Epithelial cell of proximal tubule (primary cell): Measurements from ENCODE around the gene DST. TPM values are rescaled to one million over a fixed set of nuclear protein-coding genes. Genes with fewer than 3 reads are reported as not detected.
"Not testable (repeated sequence)": the region's sequence is repeated elsewhere in the genome, so short reads cannot be mapped to it uniquely, and the experiment has no call there.

Experiments
- DNase-seq: peaks from one replicate; pipeline ENCODE4 v3.0.0-alpha.2; 2011; ENCODE audit warnings: low read depth
- H3K4me3 ChIP-seq: 2 replicates; pipeline ENCODE4 v1.5.1; 2011; ENCODE audit warnings: low read depth, mild to moderate bottlenecking, low read length
- total RNA-seq: library from RNA; depleted of rRNA; stranded (reverse); fragments of >200 nt; gene quantifications from 2 replicates; pipeline ENCODE4 v1.2.3, GENCODE V29; 2015
- TF ChIP-seq, protein P1 (sequence below): conservative IDR thresholded peaks from 2 replicates; pipeline ENCODE4 v1.5.1; 2012; ENCODE audit warnings: low read depth, mild to moderate bottlenecking, low read length

The DST gene
- total RNA-seq, 1 donor from 2014 or later = 97.7 TPM

DNA sequence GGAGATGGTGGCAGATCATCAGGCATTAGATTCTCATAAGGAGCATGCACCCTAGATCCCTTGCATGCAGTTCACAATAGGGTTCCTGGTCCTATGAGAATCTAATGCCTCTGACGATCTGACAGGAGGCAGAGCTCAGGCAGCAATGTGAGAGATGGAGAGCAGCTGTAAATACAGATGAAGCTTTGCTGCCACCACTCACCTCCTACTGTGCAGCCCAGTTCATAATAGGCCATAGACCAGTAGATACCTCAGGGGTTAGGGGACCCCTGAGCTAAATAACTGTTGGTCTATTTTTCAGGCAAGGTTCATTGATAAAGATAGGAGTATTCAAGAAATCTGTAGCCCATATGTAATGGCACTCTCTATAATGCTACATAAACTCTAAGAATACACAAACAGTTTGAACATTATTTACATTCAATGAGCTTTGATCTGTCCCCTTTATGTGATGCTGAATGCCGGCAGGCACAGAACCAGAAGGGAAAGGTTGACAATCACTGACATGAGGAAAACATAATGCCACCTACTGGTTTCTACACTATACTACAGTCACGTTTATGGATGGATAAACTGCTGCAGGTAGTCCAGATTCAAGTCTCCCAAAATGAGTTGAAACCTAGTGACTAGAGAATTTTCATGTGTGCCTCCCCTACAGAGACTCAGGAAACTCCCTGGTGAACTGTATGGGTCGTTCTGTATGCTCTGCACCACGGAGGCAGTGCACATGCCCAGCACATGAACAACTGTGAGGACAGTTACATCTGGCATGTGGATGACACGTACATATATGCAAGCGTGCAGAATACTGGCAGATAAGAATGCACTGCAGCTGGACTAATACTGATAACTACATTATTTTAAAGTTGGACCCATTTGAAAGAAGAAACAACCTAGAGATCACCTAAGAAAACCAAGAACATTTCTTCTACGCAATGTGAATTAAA is 72.0 kb downstream of the DST start:
- TF ChIP-seq, protein P1, sequence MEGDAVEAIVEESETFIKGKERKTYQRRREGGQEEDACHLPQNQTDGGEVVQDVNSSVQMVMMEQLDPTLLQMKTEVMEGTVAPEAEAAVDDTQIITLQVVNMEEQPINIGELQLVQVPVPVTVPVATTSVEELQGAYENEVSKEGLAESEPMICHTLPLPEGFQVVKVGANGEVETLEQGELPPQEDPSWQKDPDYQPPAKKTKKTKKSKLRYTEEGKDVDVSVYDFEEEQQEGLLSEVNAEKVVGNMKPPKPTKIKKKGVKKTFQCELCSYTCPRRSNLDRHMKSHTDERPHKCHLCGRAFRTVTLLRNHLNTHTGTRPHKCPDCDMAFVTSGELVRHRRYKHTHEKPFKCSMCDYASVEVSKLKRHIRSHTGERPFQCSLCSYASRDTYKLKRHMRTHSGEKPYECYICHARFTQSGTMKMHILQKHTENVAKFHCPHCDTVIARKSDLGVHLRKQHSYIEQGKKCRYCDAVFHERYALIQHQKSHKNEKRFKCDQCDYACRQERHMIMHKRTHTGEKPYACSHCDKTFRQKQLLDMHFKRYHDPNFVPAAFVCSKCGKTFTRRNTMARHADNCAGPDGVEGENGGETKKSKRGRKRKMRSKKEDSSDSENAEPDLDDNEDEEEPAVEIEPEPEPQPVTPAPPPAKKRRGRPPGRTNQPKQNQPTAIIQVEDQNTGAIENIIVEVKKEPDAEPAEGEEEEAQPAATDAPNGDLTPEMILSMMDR = peak; percentile 71
- DNase-seq = no peak
- no peak overlapping the region for H3K4me3 ChIP-seq

DNA sequence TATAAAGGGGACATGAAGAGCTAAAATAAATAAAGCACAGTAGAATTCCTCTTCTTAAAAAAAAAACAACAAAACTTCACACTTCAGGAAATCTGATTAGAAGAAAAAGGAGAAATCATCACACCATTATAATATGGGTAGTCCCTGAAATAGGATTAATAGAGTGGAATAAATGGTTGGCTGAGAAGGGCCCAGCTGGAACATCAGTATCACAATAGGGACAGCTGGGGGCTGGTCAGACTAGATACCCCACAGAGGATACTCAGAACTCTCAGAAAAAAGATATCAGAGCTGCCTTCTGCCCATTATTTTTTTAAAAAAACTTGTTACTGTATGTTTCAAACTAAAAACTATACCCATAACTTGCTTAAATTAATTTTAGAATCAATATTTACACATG is 75.2 kb downstream of the DST start:
- no peak for DNase-seq
- TF ChIP-seq, protein P1 = no peak
- no peak overlapping the region for H3K4me3 ChIP-seq

GRCh38 chr6:56562730-56563129 is 80.0 kb downstream of the DST start:
- DNase-seq, H3K4me3 ChIP-seq: not testable (repeated sequence)

DNA sequence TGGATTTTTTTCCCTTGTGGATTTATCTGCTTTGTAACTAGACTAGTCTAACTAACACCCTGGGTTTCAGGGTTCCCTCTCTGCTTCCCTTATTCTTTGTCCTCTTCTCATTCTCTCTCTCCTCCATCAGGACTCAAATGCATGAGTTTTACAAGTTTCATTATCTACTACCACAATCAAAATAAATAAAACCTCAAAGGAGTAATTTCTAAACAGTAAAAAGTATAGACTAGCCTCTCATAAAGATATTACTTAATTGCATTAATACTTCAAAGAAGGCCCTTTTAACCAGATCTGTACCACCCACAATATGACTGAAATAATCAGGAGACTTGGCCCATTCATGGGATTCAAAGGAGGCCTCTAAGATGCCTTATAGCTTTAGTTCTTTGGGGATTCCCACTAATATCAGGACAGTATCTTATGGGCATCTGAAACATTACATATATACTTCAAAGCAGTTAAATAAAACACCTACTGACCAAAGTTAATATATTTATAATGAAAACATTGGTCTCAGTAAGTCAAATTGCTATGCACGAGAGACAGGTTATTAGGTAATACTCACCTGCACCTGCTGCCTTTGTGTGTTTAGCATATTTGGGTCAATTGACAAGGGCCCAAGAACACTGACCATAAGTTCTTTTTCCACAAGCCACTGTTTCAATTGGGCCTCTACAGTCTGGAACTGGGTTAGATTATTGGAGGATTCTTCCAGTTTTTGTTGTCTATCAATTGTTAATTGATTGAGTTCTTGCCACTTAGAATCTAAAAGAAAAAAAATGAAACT is 85.7 kb downstream of the DST start:
- H3K4me3 ChIP-seq = no peak overlapping the region
- no peak for DNase-seq
- TF ChIP-seq, protein P1 = no peak

DNA sequence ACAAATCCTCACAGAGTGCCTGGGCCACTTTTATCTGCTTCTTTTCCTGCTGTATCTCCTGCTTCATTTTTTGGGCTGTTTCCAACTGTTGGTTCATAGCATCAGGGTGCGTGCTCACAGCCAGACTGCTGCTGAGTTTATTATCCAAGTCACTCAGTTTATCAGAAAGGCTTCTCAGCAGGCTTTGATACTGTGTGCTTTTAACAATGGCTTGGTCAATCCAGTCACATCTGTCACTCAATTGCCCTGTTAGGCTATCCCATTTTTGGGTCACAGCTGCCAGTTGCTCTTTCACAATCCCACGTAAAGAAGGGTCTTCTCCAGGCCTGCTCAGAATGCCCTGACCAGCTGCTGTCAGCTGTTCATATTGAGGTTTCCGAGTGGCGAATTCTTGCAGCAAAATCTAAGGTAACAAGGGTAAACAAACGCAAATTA is 87.2 kb downstream of the DST start:
- no peak for DNase-seq
- TF ChIP-seq, protein P1 = no peak
- H3K4me3 ChIP-seq = no peak overlapping the region

DNA sequence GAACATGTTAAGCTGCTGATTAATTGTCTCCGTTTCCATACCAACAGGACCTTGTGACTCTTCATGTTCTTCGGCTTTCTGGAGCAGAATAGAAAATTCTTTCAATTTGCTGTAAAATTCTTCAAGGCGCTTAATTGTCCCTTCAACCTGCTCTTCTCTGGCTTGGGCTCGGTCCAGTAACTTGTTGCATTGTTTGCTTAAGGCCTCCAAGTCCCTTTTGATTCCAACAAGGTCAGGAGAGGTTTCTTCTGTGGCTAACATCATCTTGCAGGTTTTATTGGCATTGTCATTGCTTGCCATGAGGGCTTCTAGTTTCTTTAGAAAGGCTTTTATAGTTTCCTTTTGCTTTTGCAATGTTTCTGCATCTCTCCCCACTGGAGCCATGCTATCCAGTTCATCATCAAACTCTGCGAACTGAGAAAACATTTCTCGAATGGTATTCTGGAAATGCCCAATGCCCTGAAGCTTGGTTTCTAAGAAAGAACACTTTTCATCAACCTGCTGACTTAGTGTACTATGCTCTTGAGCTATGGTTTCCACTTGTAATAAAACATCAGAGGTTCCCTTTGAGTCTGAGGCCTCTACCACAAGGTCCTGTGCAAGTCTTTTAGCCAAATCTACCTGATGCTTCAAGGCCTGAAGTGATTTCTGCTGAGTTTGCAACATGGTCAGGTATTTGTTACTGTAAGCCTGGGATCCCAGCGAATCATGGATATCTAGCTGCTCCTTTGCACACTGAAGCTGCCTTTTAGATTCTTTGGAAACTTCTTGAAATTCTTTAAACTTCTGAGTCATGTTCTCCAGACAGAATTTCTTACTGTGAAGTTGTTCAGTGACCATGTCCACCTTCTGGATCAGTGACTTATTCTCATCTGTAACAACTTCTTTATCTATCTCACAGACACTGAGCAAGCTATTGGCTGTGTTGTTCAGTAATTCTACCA is 90.2 kb downstream of the DST start:
- TF ChIP-seq, protein P1 = no peak
- DNase-seq = peak; percentile 94
- H3K4me3 ChIP-seq = no peak overlapping the region
